GM19463 (cell line): Measurements from ENCODE around the gene IMMP2L.
A peak's percentile ranks its signal among the peaks of the same experiment; 100 is the strongest.

Source experiments
- ATAC-seq: cut with Tn5 transposase; IDR thresholded peaks from one replicate; pipeline ENCODE4 v1.9.1; 2021; ENCODE audit warnings: mild to moderate bottlenecking, moderate library complexity; ENCODE audit not compliant: unreplicated experiment

Gene IMMP2L

DNA sequence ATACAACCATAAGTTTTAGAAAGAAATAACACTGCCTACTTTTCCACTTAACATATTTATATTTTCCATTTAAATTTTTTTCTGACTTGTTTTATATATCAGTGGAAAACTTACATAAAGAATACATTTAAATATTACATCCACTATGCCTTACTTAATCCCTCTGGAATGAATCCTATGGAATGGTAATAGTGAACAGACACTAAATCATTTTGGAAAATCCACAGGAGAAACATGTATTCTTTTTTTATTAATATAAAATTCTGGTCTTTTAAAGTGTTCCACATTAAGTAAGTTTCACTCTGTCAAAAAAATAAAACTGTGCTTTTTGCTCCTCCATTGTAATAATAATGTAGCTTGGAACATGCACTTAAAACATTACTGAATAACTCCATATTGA, 708.1 kb downstream of the IMMP2L start:
- no peak for ATAC-seq

DNA sequence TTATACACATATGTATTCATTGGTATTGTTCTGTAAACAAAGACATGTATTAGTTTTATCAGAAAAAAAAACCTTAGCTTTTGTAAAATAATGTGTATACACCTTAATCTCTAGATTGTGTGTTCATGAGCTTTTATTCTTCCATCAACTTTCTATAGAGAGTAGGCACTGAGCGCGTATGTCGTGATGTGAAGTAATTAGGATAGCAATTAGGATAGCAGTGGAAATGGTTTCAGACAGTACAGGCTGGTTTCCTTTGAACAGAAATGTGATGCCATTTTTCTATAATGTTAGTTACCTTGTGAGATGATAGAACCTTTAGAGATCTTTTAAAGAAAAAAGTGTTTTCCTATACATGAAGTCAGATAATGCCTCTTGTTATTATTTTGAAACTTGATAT, 709.0 kb downstream of the IMMP2L start:
- no peak for ATAC-seq

DNA sequence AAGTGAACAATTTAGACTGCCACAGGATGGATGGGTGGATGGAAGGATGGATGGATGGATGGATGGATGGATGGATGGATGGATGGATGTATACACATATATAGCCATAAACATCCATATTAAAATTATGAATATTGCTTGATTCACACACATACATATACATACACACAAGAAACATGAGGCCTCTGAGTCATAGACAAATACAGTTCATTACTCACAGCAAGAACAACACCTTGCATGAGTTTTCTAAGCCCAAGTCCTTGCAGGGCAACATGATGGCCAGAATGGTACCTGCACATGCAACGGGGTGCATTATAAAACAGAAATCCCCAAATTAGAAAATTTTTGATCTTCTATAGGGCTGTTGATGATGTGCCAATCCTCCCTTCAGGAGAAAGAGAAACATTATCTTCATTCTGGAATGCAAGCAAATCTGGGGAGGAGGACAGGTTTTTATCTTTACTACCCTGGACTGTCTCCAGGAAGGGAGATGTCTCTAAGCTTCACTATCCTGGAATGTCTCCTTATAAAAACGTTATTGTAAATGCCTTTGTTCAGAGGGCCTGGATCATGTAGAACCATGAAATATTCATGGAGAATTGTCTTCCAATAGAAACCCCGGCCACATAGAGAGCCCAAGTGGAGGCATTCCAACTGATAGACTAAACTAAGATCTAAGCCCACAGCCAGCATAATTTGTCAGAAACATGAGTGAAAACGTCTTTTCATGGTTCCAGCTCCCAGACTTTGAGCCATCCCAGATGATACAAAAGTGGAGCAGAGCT, 709.9 kb downstream of the IMMP2L start:
- no peak for ATAC-seq

DNA sequence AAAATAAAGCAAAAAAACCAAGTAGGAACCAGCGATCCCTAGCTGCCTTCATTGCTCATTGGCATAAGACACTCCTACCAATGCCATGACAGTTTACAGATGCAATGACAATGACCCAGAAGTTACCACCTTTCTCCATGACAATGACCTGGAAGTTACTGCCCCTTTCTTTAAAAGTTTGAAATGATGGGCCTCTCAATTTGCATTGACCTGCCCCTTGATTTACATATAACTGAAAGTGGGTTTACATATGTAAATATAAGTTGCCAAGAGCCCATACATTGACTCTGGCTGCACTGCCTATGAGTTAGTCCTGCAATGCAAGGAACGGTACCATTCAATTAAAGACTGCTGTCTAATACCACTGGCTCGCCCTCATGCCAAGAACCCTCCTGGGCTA, 712.1 kb downstream of the IMMP2L start:
- ATAC-seq, result no peak

DNA sequence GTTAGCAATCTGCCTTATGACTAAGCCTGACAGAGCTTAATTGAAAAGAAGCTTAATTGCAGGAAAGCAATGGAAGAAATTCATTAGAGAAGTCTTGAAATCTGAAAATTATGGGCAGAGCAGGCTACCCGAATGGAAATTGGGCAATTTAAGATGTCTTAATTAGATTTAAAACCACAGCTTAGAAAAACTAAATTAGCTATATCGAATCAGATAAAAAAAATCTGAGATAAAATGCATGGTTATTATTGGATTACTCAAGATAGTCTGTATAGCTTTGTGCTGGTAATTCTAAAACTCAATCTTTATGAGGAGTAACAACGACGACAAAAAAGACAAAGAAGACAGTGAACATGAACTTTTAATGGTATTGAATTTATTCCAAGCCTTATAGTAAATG, 719.5 kb downstream of the IMMP2L start:
- no peak for ATAC-seq

DNA sequence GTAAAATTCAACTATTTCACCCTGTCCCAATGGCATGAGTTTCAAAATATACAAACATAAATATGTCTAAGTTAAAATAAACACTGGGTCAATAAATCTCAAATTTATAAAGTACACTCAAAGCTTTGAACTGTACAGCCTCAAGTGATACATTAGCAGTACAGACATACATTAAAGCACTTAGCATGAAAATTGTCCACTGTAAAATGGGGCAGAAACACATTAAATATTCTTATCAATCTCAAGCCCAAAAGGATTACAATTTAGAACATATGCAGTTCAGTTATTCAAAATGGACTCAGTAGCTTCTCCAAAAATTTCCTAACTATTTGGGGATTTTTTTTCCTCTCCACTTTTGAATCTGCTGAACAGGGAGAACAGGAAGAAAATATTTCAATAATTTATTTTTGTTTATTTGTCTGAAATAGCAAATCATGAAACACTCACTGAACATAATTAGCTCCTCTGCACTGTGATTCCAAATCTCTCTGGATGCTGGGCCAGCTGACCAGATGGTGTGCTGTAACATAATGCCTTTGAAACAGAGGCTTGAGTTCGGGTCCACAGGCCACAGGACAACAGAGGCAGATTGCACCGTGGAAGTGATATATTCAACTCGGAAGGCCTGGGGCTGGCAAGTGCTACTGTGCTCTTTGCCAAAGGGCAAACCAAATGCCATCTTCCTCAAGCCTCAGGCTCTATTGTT, 720.3 kb downstream of the IMMP2L start:
- no peak for ATAC-seq

DNA sequence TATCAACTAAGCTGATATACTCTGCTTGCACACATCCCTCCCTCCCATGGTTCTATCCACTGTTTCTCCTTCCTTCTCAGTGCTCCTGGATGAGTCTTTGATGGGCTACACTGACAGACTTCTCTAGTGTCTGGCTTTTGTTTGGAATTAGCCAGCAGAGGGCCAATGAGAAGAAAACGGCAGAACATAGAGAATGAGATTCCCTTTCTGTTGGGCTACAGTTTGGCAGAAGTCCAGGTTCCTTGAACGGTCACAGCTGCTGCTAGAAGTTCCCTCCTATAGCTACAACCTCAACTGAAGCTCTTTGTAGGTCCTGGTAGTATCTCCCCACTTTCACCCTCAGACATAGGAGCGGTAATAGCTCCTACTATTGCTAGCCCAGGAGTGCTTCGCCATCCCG, 722.4 kb downstream of the IMMP2L start:
- ATAC-seq, result no peak

DNA sequence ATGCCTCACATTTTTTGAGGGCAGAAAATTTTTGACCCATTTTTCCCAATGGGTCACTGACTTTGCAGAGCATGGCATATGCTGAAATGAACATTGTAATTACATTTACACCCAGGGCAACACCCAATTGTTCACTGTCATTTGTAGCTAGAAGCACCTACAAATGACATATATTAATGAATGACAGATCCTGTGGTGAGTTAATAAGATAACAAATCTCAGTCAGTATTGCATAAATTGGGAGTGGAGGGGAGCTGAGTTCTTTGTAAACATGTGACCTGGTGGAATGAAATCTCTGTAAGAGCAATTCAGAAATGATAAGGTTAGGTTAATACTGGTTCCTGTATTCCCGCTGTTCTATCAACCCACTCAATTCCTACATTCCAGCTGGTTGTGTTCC, 726.4 kb downstream of the IMMP2L start:
- no peak for ATAC-seq

DNA sequence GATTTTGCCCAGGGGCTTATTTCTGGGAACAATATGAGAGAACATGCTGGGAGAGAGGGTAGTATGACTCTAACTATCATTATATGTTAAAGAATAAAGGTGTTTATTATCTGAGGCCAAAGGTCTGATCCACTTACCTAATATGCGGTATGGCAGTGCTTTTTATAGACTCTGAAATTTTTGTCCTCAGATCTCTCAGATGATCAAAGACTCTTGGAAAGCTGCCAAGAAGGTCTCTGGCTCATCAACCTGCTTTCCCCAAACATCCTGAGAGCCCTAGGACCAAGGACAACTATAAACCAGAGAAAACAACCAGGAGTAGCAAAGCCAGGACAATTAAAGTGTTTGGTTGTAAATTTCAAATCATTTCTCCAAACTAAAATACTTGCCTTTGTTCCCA, 727.1 kb downstream of the IMMP2L start:
- ATAC-seq, result no peak

DNA sequence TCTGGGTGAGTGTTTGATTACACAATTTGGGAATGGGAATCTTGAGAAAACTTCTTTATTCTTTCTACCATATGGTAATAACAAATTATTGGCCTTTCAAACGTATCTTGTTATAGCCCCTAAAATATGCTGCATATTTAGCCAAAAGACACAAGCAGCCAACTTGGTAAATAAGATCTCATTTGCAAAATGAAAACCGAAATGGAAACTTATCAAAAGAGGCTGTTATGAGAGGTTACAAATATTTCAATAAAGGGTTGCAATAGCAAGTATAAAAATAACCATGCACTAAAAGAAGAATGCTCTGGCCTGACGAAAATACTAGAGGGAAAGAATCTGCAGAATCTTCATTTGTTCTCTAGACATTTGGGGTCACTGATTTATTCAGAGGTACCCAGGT, 730.9 kb downstream of the IMMP2L start:
- ATAC-seq, result no peak

DNA sequence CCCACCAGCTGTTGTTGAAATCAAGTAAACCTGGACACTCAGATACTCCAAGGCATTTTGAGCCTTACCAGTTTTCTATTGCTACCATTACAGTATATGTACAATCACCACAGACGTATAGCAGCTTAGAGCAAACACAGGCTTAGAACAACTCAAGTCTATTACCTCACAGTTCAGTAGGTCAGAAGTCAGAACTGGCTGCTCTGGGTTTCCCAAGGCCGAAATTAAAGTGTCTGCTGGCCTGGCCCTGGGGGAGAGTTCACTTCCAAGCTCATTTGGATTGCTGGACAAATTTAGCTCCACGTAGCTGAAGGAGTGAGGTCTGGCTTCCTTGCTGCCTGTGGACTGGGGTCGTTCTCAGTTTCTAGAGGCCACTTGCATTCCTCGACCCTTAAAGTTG, 731.5 kb downstream of the IMMP2L start:
- no peak for ATAC-seq

DNA sequence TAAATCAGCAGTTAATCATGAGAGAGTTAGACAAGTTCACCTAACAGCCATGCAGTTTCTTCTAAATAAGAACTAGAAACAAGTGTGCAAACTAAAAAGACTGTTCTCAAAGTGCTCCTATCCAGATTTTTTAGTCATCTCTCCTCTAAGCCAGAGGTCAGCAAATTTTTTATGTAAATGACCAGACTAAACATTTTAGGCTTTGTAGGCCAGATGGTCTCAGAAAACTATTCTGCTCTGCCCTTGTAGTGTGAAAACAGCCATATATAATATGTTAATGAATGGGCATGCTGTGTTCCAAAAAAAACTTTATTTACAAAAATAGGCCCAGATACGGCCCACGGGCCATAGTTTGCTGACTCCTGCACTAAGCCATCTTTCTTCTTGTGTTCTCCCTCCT, 734.4 kb downstream of the IMMP2L start:
- no peak for ATAC-seq

DNA sequence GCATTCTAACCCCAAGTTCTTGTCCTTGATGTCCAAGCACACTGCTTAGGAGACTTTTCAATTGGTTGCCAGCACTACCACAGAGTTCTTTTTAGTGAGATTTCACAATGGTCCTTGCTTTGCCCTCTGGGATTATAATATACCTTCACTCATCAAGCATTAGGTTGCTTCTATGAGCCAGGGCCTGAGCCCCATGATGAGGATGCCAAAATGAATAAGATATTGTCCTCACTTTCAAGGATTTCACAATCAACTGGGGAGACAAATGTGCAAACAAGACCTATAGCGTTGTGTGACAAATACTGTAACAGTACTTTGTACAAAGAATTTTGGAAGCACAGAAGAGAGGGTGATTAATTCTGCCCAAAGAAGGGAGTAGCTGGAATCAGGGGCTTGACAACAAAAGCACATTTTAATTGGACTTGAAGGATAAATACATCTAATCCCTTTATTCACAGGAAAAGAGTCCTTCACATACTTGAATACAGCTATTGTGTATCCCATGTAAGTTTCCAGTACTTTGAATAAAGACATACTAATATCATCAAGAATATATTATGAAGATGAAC, 734.9 kb downstream of the IMMP2L start:
- ATAC-seq, result no peak

DNA sequence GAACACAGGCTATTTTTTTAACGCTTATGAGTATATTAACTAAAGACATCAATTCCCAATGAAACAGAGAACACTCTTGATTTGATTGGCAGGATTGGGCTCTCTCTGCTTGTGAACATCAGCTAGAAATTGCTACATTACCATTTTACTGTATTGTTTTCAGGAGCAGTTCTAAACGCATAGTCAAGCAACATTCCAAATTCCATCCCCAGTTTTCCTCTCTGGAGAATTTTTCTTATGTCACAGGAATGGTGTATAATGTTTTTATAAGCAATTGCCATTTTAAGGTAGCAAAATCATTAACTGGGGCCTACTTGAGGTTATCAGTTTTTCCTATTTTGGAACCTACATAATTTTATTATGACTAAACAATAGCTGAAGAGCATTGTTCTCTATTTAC, 748.3 kb downstream of the IMMP2L start:
- ATAC-seq, result no peak

DNA sequence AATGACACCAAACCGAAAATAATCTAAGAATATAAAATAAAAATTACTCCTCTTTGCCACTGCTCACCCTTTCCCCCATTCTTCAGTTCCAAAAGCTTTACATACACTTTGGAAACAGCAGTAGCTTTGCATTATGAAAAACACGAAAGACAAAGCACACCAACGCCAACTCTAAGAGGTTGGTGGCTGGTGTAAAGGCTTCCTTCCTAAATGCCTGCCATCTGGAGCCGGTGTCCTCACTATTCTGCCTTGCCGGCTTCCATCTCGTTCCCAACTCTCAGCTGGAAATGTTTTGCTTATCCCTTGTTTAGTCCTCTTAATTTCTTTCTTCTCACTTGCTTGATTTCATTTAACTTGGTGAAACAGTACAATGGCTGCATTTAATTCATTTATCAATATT, 752.5 kb downstream of the IMMP2L start:
- ATAC-seq, result no peak

DNA sequence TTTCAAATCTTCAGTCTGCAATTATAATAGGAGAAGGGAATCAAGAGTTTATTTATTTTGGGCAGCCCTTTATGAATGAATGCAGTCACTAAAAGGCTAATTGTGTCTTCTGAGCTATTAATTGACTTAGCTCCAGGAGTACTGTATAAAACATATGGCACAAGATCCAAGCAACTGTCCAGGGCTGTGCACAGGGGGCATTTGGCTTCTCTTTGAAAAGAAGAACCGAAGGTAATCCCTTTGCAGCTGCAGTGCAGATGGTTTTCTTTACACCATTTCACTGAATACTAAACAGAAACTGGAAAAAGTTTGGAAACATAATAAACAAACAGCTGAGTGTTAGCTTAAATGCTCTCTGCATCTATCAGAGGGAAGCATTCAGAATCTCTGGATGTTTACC, 753.9 kb downstream of the IMMP2L start:
- ATAC-seq, result no peak

DNA sequence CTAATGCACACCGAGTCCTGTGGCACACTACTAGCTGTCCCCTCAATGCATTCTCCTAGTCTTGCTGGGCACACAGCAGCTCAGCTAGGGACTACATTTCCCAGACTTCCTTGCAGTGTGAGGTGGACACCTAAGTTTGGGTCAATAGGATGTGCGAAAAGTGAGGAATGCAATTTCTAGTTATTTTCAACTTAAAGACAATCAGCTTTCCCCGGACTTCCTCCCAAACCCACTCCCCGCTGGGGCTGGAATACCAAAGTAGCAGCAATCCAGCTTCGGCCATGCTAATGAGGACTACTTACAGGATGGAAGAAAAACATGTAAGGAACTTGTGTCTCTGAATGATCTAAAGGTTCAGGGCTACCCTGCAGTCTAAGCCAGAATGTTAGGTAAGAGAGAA, 757.8 kb downstream of the IMMP2L start:
- no peak for ATAC-seq

DNA sequence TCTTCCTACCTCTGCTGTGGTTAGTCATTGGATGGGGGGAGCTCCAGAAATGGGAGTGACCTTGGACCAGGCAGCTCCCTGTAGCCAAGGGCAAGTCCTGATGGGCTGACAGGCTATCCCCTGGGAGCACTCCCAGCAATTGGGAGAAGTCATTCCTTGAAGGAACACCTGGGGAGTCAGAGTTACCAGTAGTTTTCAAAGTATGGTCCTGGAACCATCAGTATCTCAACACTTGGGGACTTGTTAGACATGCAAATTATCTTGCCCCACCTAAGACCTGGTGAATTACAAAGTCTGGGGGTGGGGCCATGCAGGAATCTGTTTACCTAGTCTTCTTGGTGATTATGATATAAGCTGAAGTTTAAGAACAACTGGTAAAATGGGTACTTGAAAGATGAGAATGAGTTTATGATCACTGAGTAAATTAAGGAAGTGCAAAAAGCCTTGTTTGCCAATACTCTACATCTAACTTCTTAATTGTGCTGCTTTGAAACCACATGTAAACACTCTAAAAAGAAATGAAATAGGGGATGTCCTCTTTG, 758.6 kb downstream of the IMMP2L start:
- ATAC-seq, result no peak

DNA sequence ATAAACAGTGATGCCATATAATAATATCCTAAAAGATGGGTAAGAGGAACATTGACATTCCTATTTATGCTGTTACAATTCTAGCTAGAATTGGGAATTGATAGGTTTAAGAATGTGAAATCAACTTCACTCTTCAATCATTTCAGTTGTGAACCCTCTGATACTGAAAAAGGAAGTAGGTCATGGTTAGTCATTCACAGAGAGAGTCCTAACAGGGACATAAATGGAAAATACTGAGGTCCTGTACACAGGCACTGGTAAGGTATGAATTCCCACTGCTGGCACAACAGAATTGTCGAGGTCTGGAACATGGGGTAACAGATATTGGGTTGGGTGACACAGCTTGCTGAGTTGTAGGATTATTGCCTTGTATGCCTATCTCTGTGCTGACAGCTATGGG, 760.8 kb downstream of the IMMP2L start:
- ATAC-seq, result peak; percentile 90

DNA sequence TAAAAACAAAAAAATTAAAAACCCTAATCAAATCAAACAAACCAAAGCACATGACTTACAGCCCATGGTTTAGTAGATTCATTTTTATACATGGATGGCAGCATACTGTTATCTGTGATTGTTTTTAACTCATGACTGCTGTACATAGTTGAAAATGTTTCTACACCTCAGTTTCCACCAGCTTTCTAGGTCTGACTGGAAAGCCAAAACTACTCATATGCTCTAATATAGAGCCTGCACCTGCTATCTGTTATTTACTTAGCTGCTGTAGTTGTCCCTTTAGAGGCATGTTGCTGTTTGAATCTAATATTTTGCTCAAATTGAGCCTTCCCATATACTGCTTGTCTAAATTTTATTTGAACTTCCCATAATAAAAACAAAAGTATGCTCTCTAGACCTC, 761.3 kb downstream of the IMMP2L start:
- ATAC-seq, result peak; percentile 62

DNA sequence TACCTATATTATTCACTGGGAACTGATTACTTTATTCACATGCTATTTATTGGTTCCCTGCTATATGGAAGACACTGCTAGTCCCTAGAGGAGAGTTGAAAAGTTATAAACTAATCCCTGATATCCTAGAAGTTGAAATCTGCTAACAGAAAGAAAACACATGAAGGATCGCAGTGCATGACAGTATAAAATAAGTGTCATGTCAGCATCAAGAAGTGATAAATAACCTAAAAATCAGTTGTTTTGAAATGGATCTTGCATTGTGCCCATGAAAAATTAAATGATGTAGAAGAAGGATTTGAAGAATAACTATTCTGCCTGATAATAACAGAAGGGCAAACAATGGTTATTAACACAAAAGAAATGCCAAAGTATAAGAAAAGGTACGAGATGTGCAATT, 764.6 kb downstream of the IMMP2L start:
- no peak for ATAC-seq

DNA sequence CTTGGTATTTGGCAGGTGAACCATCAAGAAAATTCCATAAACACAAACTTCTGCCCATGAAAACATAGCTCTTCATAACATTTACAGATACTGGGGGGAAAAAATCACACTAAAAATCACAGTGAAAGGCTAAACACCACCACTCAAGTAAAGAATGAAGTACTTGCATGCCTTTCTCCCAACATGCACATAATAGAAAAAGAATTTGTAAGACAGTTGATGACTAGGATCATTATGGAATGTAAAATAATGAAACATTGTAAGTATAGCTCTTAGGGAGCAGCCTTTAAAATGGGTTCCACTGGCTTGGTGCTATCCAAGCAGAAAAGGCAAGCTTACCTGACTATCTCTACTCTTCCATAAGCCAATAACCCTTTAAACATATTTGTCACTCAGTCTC, 771.3 kb downstream of the IMMP2L start:
- no peak for ATAC-seq
